Fibroblast of skin of scalp (primary cell): ENCODE results near the gene ANKRD1.

ENCODE experiments used
- DNase-seq: peaks from one replicate; pipeline ENCODE4 v3.0.0-alpha.2; 2013

The ANKRD1 gene

GRCh38 chr10:90935581-90936275 lies 14.8 kb upstream of the ANKRD1 start:
- peak; percentile 24 for DNase-seq

GRCh38 chr10:90930971-90931871 lies 10.3 kb upstream of the ANKRD1 start:
- peak; percentile 99 for DNase-seq

- peak; percentile 92 for DNase-seq
These were observed 9.4 kb upstream of the ANKRD1 start for GRCh38 chr10:90930070-90930837.

GRCh38 chr10:90929179-90929578 lies 8.3 kb upstream of the ANKRD1 start:
- DNase-seq, result no peak

GRCh38 chr10:90927293-90927692 lies 6.4 kb upstream of the ANKRD1 start:
- DNase-seq, result no peak

GRCh38 chr10:90925079-90926029 lies 4.5 kb upstream of the ANKRD1 start:
- no peak for DNase-seq

GRCh38 chr10:90924552-90924951 lies 3.7 kb upstream of the ANKRD1 start:
- no peak for DNase-seq

GRCh38 chr10:90923111-90923731 lies 2.3 kb upstream of the ANKRD1 start:
- DNase-seq, result no peak

GRCh38 chr10:90921906-90922305 lies 1.0 kb upstream of the ANKRD1 start:
- no peak for DNase-seq

- no peak for DNase-seq
These were observed 958 bp downstream of the ANKRD1 start for GRCh38 chr10:90919683-90920574.

- no peak for DNase-seq
These were observed 2.9 kb downstream of the ANKRD1 start for GRCh38 chr10:90917968-90918318.

GRCh38 chr10:90917238-90917967 lies 3.5 kb downstream of the ANKRD1 start:
- no peak for DNase-seq

GRCh38 chr10:90916392-90917237 lies 4.3 kb downstream of the ANKRD1 start:
- no peak for DNase-seq

GRCh38 chr10:90915766-90916075 lies 5.2 kb downstream of the ANKRD1 start:
- no peak for DNase-seq

- DNase-seq, result no peak
These were observed 5.7 kb downstream of the ANKRD1 start for GRCh38 chr10:90914992-90915765.

- DNase-seq, result no peak
These were observed 7.0 kb downstream of the ANKRD1 start for GRCh38 chr10:90913774-90914420.

- DNase-seq, result no peak
These were observed 7.9 kb downstream of the ANKRD1 start for GRCh38 chr10:90912854-90913479.
